ENCODE results near the gene TP53. TPM values are rescaled to one million over a fixed set of nuclear protein-coding genes. Genes with fewer than 3 reads are reported as not detected.

The TP53 gene
- total RNA-seq, 4 donors from 2014 or later: 14.7 to 16.3 (median 15.6) TPM

- peak; percentile 63 for ATAC-seq
- TF ChIP-seq POLR2AphosphoS5 (IDR thresholded peaks at IDR 0.05) (peak; percentile 88), POLR2A (IDR thresholded peaks at IDR 0.05) (peak; percentile 52 to 60), CTCF (IDR thresholded peaks at IDR 0.05) (peak in 1 of 4 experiments; percentile 8), EP300 (IDR thresholded peaks at IDR 0.05) (no peak)
- H3K4me1 ChIP-seq: peaks cover 3 to 42% (median 15%) of the 10 kb centered on the region in 3 donors
Measured at GRCh38 chr17:7686222-7687071, 843 bp downstream of the TP53 start.

GRCh38 chr17:7685533-7686221 is 1.6 kb downstream of the TP53 start:
- Histone ChIP-seq H3K27ac (peak overlapping the region; percentile 88 to 97 (median 96)), H3K4me3 (peak overlapping the region; percentile 77 to 84), H3K27me3 (no peaks in the 10 kb centered on the region), H3K9me3 (no peaks in the 10 kb centered on the region), H3K4me1 (peaks cover 3 to 42% (median 15%) of the 10 kb centered on the region in 3 donors), H3K36me3 (peaks cover 0 to 6% of the 10 kb centered on the region in 2 donors)
- peak; percentile 81 for ATAC-seq
- TF ChIP-seq EP300 (IDR thresholded peaks at IDR 0.05): no peak
- peak; percentile 38 to 40 for TF ChIP-seq POLR2A (IDR thresholded peaks at IDR 0.05)
- TF ChIP-seq POLR2AphosphoS5 (IDR thresholded peaks at IDR 0.05): peak; percentile 83
- TF ChIP-seq CTCF (IDR thresholded peaks at IDR 0.05): peak in 1 of 4 experiments; percentile 9
- WGBS, 2 donors (ENCODE audit: low coverage in 1 of 2): 3 to 7% methylated on average over 21 to 41 of the region's 44 CpGs

More at GRCh38 chr17:7686222-7687071, 843 bp downstream of the TP53 start:
- H3K27me3 ChIP-seq: no peaks in the 10 kb centered on the region
- H3K9me3 ChIP-seq: no peaks in the 10 kb centered on the region
- 0 to 1% methylated on average over 5 to 20 of the region's 30 CpGs for WGBS, 2 donors (ENCODE audit: low coverage in 1 of 2)
- H3K36me3 ChIP-seq: peaks cover 0 to 13% of the 10 kb centered on the region in 2 donors
- peak overlapping the region; percentile 77 to 84 for H3K4me3 ChIP-seq
- H3K27ac ChIP-seq: peak overlapping the region; percentile 88 to 97 (median 96)

- TF ChIP-seq EP300 (IDR thresholded peaks at IDR 0.05) (no peak), POLR2A (IDR thresholded peaks at IDR 0.05) (no peak), CTCF (IDR thresholded peaks at IDR 0.05) (no peak), POLR2AphosphoS5 (IDR thresholded peaks at IDR 0.05) (no peak)
- Histone ChIP-seq H3K36me3 (no peaks in the 10 kb centered on the region), H3K4me1 (peaks cover 3 to 40% (median 15%) of the 10 kb centered on the region in 3 donors), H3K4me3 (peak overlapping the region; percentile 77 to 84), H3K27me3 (no peaks in the 10 kb centered on the region), H3K9me3 (no peaks in the 10 kb centered on the region), H3K27ac (peak overlapping the region; percentile 65 to 97 (median 96))
- WGBS, 2 donors (ENCODE audit: low coverage in 1 of 2): 58 to 61% methylated on average over 14 to 15 of the region's 15 CpGs
- no peak for ATAC-seq
Measured at GRCh38 chr17:7684851-7685532, 2.3 kb downstream of the TP53 start.

- H3K4me3 ChIP-seq: no peak overlapping the region
- peaks cover 0 to 10% (median 0%) of the 10 kb centered on the region in 3 donors for H3K9me3 ChIP-seq
- H3K36me3 ChIP-seq: peaks cover 3 to 41% of the 10 kb centered on the region in 2 donors
- H3K4me1 ChIP-seq: no peaks in the 10 kb centered on the region
- H3K27me3 ChIP-seq: no peaks in the 10 kb centered on the region
- no peak for ATAC-seq
- no peak overlapping the region for H3K27ac ChIP-seq
- TF ChIP-seq POLR2A (IDR thresholded peaks at IDR 0.05) (no peak), EP300 (IDR thresholded peaks at IDR 0.05) (no peak), CTCF (IDR thresholded peaks at IDR 0.05) (no peak), POLR2AphosphoS5 (IDR thresholded peaks at IDR 0.05) (no peak)
- 62 to 74% methylated on average over 6 to 10 of the region's 10 CpGs for WGBS, 2 donors (ENCODE audit: low coverage in 1 of 2)
Measured at GRCh38 chr17:7677388-7678067, 9.8 kb downstream of the TP53 start.
